GM10248 (cell line): Measurements from ENCODE around the gene NDRG4.

Experiments
- CTCF ChIA-PET: fragments of 300-600 bp; sonication (Branson Sonifier 250); formaldehyde crosslinking; extraction: SDS; loops from one replicate; lab custom pipeline; 2021; ENCODE audit warnings: antibody characterized with exemption; lab: Yijun Ruan, JAX
- POLR2A ChIA-PET: fragments of 350-650 bp; sonication (Branson Sonifier 250); formaldehyde crosslinking; extraction: SDS; loops from one replicate; lab custom pipeline; 2020; ENCODE audit warnings: antibody characterized with exemption; lab: Yijun Ruan, JAX
- DNase-seq: peaks from one replicate; pipeline ENCODE4 v3.0.0; 2012; ENCODE audit errors: extremely low spot score
- CTCF ChIP-seq: IDR thresholded peaks from 2 replicates; pipeline ENCODE4 v1.5.1; 2012; ENCODE audit warnings: mild to moderate bottlenecking, low read depth; ENCODE audit errors: extremely low read depth, missing control alignments, control extremely low read depth

The NDRG4 gene

GRCh38 chr16:58499615-58500351 lies at the start of gene NDRG4:
TSS of gene NDRG4 (plus strand) at chr16:58500143. CDS start at chr16:58500249, 106 bp downstream.
- TF ChIP-seq CTCF, result no peak
- ChIA-PET POLR2A (no interaction called here), CTCF (interaction anchor here (1.0 to 1.8 kb wide), 5 partner anchors 11 to 152 kb away, joined by 3 to 5 read pairs (median 4); no protein-coding TSS in a partner anchor)
- peak; percentile 84 for DNase-seq

GRCh38 chr16:58450590-58450989 lies 49.4 kb upstream of the NDRG4 start:
- ChIA-PET POLR2A (no interaction called here), CTCF (interaction anchor here (1.2 to 1.3 kb wide), 2 partner anchors 9 to 23 kb away, joined by 3 to 4 read pairs; no protein-coding TSS in a partner anchor)
- DNase-seq, result no peak
- no peak for TF ChIP-seq CTCF

- no peak for DNase-seq
- TF ChIP-seq CTCF, result no peak
- CTCF ChIA-PET, result interaction anchor here (1.3 kb wide), 1 partner anchor 22 kb away, joined by 4 read pairs; no protein-coding TSS in a partner anchor
- POLR2A ChIA-PET, result no interaction called here
Observed at GRCh38 chr16:58451265-58451689, 48.7 kb upstream of the NDRG4 start.

GRCh38 chr16:58451945-58452401 lies 48.0 kb upstream of the NDRG4 start:
- no peak for TF ChIP-seq CTCF
- POLR2A ChIA-PET, result no interaction called here
- CTCF ChIA-PET, result interaction anchor here (1.0 to 1.6 kb wide), 2 partner anchors 10 to 17 kb away, joined by 3 read pairs; no protein-coding TSS in a partner anchor
- DNase-seq, result no peak

- ChIA-PET POLR2A (no interaction called here), CTCF (interaction anchor here (1.0 to 1.6 kb wide), 2 partner anchors 9 to 16 kb away, joined by 3 read pairs; no protein-coding TSS in a partner anchor)
- no peak for TF ChIP-seq CTCF
- no peak for DNase-seq
Observed at GRCh38 chr16:58452640-58453039, 47.3 kb upstream of the NDRG4 start.

GRCh38 chr16:58454178-58454577 lies 45.8 kb upstream of the NDRG4 start:
- no peak for DNase-seq
- ChIA-PET POLR2A (no interaction called here), CTCF (interaction anchor here (0.6 to 2.1 kb wide), 6 partner anchors 11 to 118 kb away, joined by 3 to 13 read pairs (median 3); no protein-coding TSS in a partner anchor)
- TF ChIP-seq CTCF, result no peak
